Hematopoietic multipotent progenitor cell (in vitro differentiated cells): ENCODE results near the gene REC8. TPM values are rescaled to one million over a fixed set of nuclear protein-coding genes. Genes with fewer than 3 reads are reported as not detected.
A peak's percentile ranks its signal among the peaks of the same experiment; 100 is the strongest.

Experiments
- DNase-seq, 3 donors: peaks; one replicate each; pipeline ENCODE4 v3.0.0-alpha.2; 2011 to 2015; ENCODE audit warnings: low read depth in 2 of 3, low spot score in 2 of 3
- total RNA-seq: library from RNA; depleted of rRNA; stranded (reverse); fragments of >200 nt; gene quantifications from one replicate; pipeline ENCODE4 v1.2.3, GENCODE V29; 2012

REC8 gene
- 47.1 TPM for total RNA-seq

- peak in 2 of 3 donors; percentile 98 to 99 for DNase-seq
These were observed at the start of gene REC8 for GRCh38 chr14:24171422-24172260. REC8 (plus strand) TSS chr14:24172080; CDS start chr14:24172553, 473 bp downstream.

- DNase-seq: no peak
These were observed 49.5 kb upstream of the REC8 start for GRCh38 chr14:24122416-24122815.

- no peak for DNase-seq
These were observed 49.0 kb upstream of the REC8 start for GRCh38 chr14:24122898-24123297.

GRCh38 chr14:24123424-24124417 is 48.2 kb upstream of the REC8 start:
- DNase-seq: no peak

GRCh38 chr14:24126939-24127338 is 44.9 kb upstream of the REC8 start:
- no peak for DNase-seq

GRCh38 chr14:24127673-24128072 is 44.2 kb upstream of the REC8 start:
- DNase-seq: no peak

- no peak for DNase-seq
These were observed 42.4 kb upstream of the REC8 start for GRCh38 chr14:24129410-24129998.

GRCh38 chr14:24130380-24130716 is 41.5 kb upstream of the REC8 start, which contains the start of gene FITM1:
FITM1 (plus strand) TSS chr14:24130659; CDS start chr14:24131564, 905 bp downstream.
- DNase-seq: no peak

- DNase-seq: no peak
These were observed 40.9 kb upstream of the REC8 start for GRCh38 chr14:24130717-24131548.

GRCh38 chr14:24131549-24131966 is 40.3 kb upstream of the REC8 start:
- DNase-seq: no peak

GRCh38 chr14:24132061-24132685 is 39.7 kb upstream of the REC8 start:
- DNase-seq: peak in 1 of 3 donors; percentile 33

- no peak for DNase-seq
These were observed 38.9 kb upstream of the REC8 start for GRCh38 chr14:24132976-24133375.

GRCh38 chr14:24133735-24134134 is 38.1 kb upstream of the REC8 start:
- no peak for DNase-seq

GRCh38 chr14:24135584-24135833 is 36.4 kb upstream of the REC8 start:
- DNase-seq: no peak

GRCh38 chr14:24135834-24136683 is 35.8 kb upstream of the REC8 start, which contains the start of gene PSME1:
PSME1 (plus strand) TSS chr14:24136194; CDS start chr14:24136263, 69 bp downstream.
- peak; percentile 87 to 93 (median 92) for DNase-seq

GRCh38 chr14:24136684-24137528 is 35.0 kb upstream of the REC8 start:
- no peak for DNase-seq

- no peak for DNase-seq
These were observed 34.1 kb upstream of the REC8 start for GRCh38 chr14:24137529-24138395.
